Activated CD4-positive, alpha-beta T cell treated with anti-CD3 and anti-CD28 coated beads, Interleukin-2, amount 50 U/mL, for 4 hours (primary cell): ENCODE measurements around the gene ZMIZ1.

Experiments
- DNase-seq, 2 experiments: peaks; one replicate each; pipeline ENCODE4 v3.0.0-alpha.2; 2020

ZMIZ1 gene

GRCh38 chr10:79082631-79083596, 14.1 kb downstream of the ZMIZ1 start:
- DNase-seq, result no peak

GRCh38 chr10:79084012-79084971, 15.5 kb downstream of the ZMIZ1 start:
- no peak for DNase-seq

GRCh38 chr10:79084972-79085597, 16.3 kb downstream of the ZMIZ1 start:
- no peak for DNase-seq

- no peak for DNase-seq
These were observed 18.1 kb downstream of the ZMIZ1 start for GRCh38 chr10:79086822-79087221.

GRCh38 chr10:79087721-79088120, 19.0 kb downstream of the ZMIZ1 start:
- DNase-seq, result no peak

GRCh38 chr10:79088176-79088575, 19.4 kb downstream of the ZMIZ1 start:
- DNase-seq, result no peak

GRCh38 chr10:79088613-79089355, 20.0 kb downstream of the ZMIZ1 start:
- no peak for DNase-seq

- no peak for DNase-seq
These were observed 20.9 kb downstream of the ZMIZ1 start for GRCh38 chr10:79089632-79090031.

GRCh38 chr10:79090134-79090803, 21.5 kb downstream of the ZMIZ1 start:
- no peak for DNase-seq

- DNase-seq, result no peak
These were observed 23.6 kb downstream of the ZMIZ1 start for GRCh38 chr10:79092292-79092896.

GRCh38 chr10:79093658-79094411, 25.1 kb downstream of the ZMIZ1 start:
- DNase-seq, result no peak

GRCh38 chr10:79094412-79095175, 25.8 kb downstream of the ZMIZ1 start:
- DNase-seq, result no peak

GRCh38 chr10:79095316-79095715, 26.6 kb downstream of the ZMIZ1 start:
- DNase-seq, result no peak

GRCh38 chr10:79096514-79096913, 27.7 kb downstream of the ZMIZ1 start:
- no peak for DNase-seq

GRCh38 chr10:79097021-79097872, 28.5 kb downstream of the ZMIZ1 start:
- no peak for DNase-seq

GRCh38 chr10:79098061-79098460, 29.3 kb downstream of the ZMIZ1 start:
- DNase-seq, result no peak

GRCh38 chr10:79098596-79099015, 29.8 kb downstream of the ZMIZ1 start:
- no peak for DNase-seq

GRCh38 chr10:79099898-79100448, 31.2 kb downstream of the ZMIZ1 start:
- DNase-seq, result no peak
